ENCODE results near the gene TTC33. TPM values are rescaled to one million over a fixed set of nuclear protein-coding genes. Genes with fewer than 3 reads are reported as not detected.
A peak's percentile ranks its signal among the peaks of the same experiment; 100 is the strongest.
"Not testable (repeated sequence)": the region's sequence is repeated elsewhere in the genome, so short reads cannot be mapped to it uniquely, and the experiment has no call there.

The TTC33 gene
- total RNA-seq: 15.2 TPM
- long read RNA-seq, transcript TTC33-201 (5 exons, 2,612 nt): major isoform, 35 of 38 reads
- long read RNA-seq, partial matches to known transcripts: 1 of 38 reads
- long read RNA-seq, other reads (novel, unspliced or antisense): 1 of 38 reads

GRCh38 chr5:40755407-40756365 is at the start of gene TTC33:
Gene TTC33 (minus strand): TSS chr5:40755961. CDS start chr5:40747018, 8,943 bp downstream.
- peak; percentile 99 for ATAC-seq (ENCODE audit: poor library complexity)
- peak; percentile 98 for DNase-seq

GRCh38 chr5:40801771-40802562 is 46.2 kb upstream of the TTC33 start:
- ATAC-seq (ENCODE audit: poor library complexity) (no peak), DNase-seq (no peak)
- intact Hi-C loops (cut with DNase I): no loop called here

More at GRCh38 chr5:40755407-40756365, at the start of gene TTC33:
- intact Hi-C loops (cut with DNase I): loop anchor here (10.0 kb wide), 2 partner anchors 79 to 119 kb away; partner anchors contain the start of gene RPL37

- intact Hi-C loops (cut with DNase I): no loop called here
- no peak for ATAC-seq (ENCODE audit: poor library complexity)
- DNase-seq: no peak
Observed at GRCh38 chr5:40799258-40799657, 43.5 kb upstream of the TTC33 start.

- intact Hi-C loops (cut with DNase I): no loop called here
- ATAC-seq (ENCODE audit: poor library complexity) (no peak), DNase-seq (no peak)
Observed at GRCh38 chr5:40798801-40799210, 43.0 kb upstream of the TTC33 start.

- intact Hi-C loops (cut with DNase I): no loop called here
Observed at GRCh38 chr5:40798012-40798800, 42.4 kb upstream of the TTC33 start, which contains the start of gene PRKAA1. Gene PRKAA1 (minus strand): TSS chr5:40798374. CDS start chr5:40798189, 185 bp downstream.

GRCh38 chr5:40797273-40798011 is 41.7 kb upstream of the TTC33 start:
- ATAC-seq (ENCODE audit: poor library complexity) (peak; percentile 68), DNase-seq (peak; percentile 88)
- intact Hi-C loops (cut with DNase I): no loop called here

More at GRCh38 chr5:40798012-40798800, 42.4 kb upstream of the TTC33 start, which contains the start of gene PRKAA1:
- DNase-seq: peak; percentile 95
- peak; percentile 96 for ATAC-seq (ENCODE audit: poor library complexity)

- intact Hi-C loops (cut with DNase I): no loop called here
- ATAC-seq (ENCODE audit: poor library complexity) (peak; percentile 38), DNase-seq (no peak)
Observed at GRCh38 chr5:40796487-40796889, 40.7 kb upstream of the TTC33 start.

GRCh38 chr5:40794877-40795276 is 39.1 kb upstream of the TTC33 start:
- intact Hi-C loops (cut with DNase I); DNase-seq; ATAC-seq (ENCODE audit: poor library complexity): not testable (repeated sequence)

GRCh38 chr5:40794340-40794739 is 38.6 kb upstream of the TTC33 start:
- intact Hi-C loops (cut with DNase I); DNase-seq; ATAC-seq (ENCODE audit: poor library complexity): not testable (repeated sequence)

GRCh38 chr5:40792691-40793090 is 36.9 kb upstream of the TTC33 start:
- ATAC-seq (ENCODE audit: poor library complexity); intact Hi-C loops (cut with DNase I); DNase-seq: not testable (repeated sequence)

- intact Hi-C loops (cut with DNase I): no loop called here
- ATAC-seq (ENCODE audit: poor library complexity): no peak
- DNase-seq: no peak
Observed at GRCh38 chr5:40791715-40792139, 36.0 kb upstream of the TTC33 start.

- intact Hi-C loops (cut with DNase I): no loop called here
- no peak for ATAC-seq (ENCODE audit: poor library complexity)
- DNase-seq: no peak
Observed at GRCh38 chr5:40790947-40791593, 35.3 kb upstream of the TTC33 start.

- ATAC-seq (ENCODE audit: poor library complexity); intact Hi-C loops (cut with DNase I); DNase-seq: not testable (repeated sequence)
Observed at GRCh38 chr5:40788941-40789340, 33.2 kb upstream of the TTC33 start.

- ATAC-seq (ENCODE audit: poor library complexity) (no peak), DNase-seq (no peak)
- intact Hi-C loops (cut with DNase I): no loop called here
Observed at GRCh38 chr5:40787986-40788385, 32.2 kb upstream of the TTC33 start.

GRCh38 chr5:40786664-40787063 is 30.9 kb upstream of the TTC33 start:
- DNase-seq; ATAC-seq (ENCODE audit: poor library complexity); intact Hi-C loops (cut with DNase I): not testable (repeated sequence)

- intact Hi-C loops (cut with DNase I): no loop called here
- ATAC-seq (ENCODE audit: poor library complexity): no peak
- DNase-seq: no peak
Observed at GRCh38 chr5:40784916-40785315, 29.2 kb upstream of the TTC33 start.

Data from Right ventricle myocardium superior (tissue), 1 donor.